Measurements from ENCODE around the gene ERMAP.

DNA sequence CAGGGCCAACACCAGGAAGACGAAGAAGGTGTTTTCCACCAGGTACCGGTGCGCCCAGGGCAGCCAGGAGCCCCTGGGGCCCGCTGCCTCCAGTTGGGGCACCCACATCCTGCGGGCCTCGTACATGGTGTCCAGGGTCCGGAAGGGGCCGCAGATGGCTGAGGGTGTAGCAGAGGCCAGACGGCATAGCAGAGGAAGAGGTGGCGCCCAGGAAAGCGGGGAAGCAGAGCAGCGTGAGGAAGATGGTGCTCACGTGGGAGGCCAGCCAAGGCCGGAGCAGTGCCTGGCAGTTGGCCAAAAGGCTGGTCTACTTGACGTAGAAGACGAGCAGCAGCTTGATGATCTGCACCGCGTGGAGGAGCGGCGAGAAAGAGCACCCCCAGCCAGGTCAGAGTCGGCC, 69.9 kb downstream of the ERMAP start:
- TF ChIP-seq, protein P1, sequence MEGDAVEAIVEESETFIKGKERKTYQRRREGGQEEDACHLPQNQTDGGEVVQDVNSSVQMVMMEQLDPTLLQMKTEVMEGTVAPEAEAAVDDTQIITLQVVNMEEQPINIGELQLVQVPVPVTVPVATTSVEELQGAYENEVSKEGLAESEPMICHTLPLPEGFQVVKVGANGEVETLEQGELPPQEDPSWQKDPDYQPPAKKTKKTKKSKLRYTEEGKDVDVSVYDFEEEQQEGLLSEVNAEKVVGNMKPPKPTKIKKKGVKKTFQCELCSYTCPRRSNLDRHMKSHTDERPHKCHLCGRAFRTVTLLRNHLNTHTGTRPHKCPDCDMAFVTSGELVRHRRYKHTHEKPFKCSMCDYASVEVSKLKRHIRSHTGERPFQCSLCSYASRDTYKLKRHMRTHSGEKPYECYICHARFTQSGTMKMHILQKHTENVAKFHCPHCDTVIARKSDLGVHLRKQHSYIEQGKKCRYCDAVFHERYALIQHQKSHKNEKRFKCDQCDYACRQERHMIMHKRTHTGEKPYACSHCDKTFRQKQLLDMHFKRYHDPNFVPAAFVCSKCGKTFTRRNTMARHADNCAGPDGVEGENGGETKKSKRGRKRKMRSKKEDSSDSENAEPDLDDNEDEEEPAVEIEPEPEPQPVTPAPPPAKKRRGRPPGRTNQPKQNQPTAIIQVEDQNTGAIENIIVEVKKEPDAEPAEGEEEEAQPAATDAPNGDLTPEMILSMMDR (IDR thresholded peaks at IDR 0.05 in 4 of 5, conservative IDR thresholded peaks at IDR 0.05 in 1 of 5): no peak
- no peak for TF ChIP-seq POLR2A (IDR thresholded peaks at IDR 0.05)

All from gastrocnemius medialis (tissue), 4 donors.